Fibroblast of lung (primary cell): ENCODE measurements around the gene TPCN2.

Experiments used
- EZH2 ChIP-seq: IDR thresholded peaks from 2 replicates; pipeline ENCODE4 v1.5.1; 2012; ENCODE audit warnings: low read length, control low read depth, mild to moderate bottlenecking; ENCODE audit errors: missing control alignments
- TF ChIP-seq, protein P1 (sequence below), 2 donors: IDR thresholded peaks in 1 of 2; conservative IDR thresholded peaks in 1 of 2; 1 replicate in 1 of 2; 2 replicates in 1 of 2; pipeline ENCODE4 v1.5.1; 2011 to 2012; ENCODE audit warnings: low read length in 2 of 2, control low read depth in 1 of 2, inconsistent platforms in 1 of 2, low read depth in 1 of 2, mild to moderate bottlenecking in 1 of 2

DNA sequence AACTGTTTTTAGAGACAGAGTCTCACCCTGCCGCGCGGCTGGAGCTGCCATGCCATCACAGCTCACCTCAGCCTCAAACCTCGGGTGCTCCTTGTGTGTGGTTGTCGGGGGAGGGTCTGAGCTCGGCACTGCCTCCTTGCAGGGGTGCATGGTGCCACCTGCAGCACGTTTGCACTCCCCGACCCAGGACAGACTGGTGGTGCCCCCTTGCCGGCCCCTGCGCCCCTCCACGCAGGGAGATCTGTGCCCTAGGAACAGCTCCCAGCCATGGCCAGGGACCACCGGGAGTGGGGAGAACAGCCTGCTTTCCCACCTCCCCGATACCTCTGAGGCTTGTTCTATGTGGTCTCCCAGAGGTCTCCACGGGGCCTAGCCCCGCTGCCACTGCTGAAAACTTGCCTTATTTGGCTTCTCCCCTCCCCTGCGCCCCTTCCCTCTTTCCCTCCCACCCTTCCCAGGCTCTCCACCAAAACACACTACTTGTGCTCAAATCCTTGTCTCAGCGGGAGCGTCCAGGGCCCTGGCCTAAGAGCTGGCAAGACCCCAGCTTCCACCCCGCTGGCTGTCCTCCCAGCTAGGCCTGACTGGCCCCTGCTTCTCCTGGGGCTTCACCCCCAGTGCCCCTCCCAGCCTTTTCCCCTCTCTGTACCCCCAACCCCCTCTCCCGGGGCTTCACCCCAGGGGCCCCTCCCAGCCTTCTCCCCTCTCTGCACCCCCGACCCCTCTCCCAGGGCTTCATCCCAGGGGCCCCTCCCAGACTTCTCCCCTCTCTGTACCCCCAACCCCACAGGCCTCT, 13.4 kb upstream of the TPCN2 start:
- TF ChIP-seq, protein P1, sequence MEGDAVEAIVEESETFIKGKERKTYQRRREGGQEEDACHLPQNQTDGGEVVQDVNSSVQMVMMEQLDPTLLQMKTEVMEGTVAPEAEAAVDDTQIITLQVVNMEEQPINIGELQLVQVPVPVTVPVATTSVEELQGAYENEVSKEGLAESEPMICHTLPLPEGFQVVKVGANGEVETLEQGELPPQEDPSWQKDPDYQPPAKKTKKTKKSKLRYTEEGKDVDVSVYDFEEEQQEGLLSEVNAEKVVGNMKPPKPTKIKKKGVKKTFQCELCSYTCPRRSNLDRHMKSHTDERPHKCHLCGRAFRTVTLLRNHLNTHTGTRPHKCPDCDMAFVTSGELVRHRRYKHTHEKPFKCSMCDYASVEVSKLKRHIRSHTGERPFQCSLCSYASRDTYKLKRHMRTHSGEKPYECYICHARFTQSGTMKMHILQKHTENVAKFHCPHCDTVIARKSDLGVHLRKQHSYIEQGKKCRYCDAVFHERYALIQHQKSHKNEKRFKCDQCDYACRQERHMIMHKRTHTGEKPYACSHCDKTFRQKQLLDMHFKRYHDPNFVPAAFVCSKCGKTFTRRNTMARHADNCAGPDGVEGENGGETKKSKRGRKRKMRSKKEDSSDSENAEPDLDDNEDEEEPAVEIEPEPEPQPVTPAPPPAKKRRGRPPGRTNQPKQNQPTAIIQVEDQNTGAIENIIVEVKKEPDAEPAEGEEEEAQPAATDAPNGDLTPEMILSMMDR (conservative IDR thresholded peaks at IDR 0.05 in 1 of 2, IDR thresholded peaks at IDR 0.05 in 1 of 2; ENCODE audit: low read depth in 1 of 2, low read length in 2 of 2), result no peak
- TF ChIP-seq EZH2, result no peak
